GM19463 (cell line): ENCODE results near the gene PTPRN2.

ENCODE experiments used
- ATAC-seq: cut with Tn5 transposase; IDR thresholded peaks from one replicate; pipeline ENCODE4 v1.9.1; 2021; ENCODE audit warnings: mild to moderate bottlenecking, moderate library complexity; ENCODE audit not compliant: unreplicated experiment

Gene PTPRN2

GRCh38 chr7:157978766-157979165 is 608.9 kb downstream of the PTPRN2 start:
- no peak for ATAC-seq

GRCh38 chr7:157977717-157978496 is 609.7 kb downstream of the PTPRN2 start:
- no peak for ATAC-seq

DNA sequence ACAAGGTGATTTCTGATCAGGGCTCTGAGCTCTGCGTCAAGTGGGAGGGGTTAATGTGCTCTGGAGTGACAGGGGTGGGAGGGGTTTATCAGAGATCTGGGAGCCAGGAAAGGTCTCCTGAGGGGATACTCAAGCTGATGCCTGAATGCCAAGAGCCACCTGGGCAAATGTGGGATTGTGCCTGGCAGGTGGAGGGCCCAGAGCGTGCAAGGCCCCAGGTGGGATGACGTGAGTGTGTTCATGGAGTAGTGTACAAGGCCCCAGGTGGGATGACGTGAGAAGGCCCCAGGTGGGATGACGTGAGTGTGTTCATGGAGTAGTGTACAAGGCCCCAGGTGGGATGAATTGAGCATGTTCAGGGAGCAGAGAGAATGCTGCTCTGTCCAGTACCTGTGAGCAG is 610.3 kb downstream of the PTPRN2 start:
- ATAC-seq, result no peak

DNA sequence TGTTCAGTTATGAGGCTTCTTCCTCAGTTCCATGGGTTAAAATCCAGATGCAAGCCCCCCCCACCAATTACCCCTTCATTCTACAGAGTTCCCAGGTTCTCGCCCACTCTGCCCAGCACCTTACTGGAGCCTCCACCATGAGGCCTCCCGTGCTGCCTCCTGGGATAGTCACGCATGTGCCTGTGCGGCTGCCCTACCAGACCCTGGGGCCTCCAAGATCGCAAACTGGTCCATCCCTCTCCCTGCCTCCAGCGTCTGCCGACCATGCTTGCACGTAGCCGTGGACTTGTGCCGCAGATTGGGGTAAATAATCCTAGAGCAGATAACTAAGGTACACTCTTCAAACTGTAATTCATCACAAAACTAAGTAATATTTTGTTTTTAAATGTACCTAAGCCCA is 611.2 kb downstream of the PTPRN2 start:
- no peak for ATAC-seq

DNA sequence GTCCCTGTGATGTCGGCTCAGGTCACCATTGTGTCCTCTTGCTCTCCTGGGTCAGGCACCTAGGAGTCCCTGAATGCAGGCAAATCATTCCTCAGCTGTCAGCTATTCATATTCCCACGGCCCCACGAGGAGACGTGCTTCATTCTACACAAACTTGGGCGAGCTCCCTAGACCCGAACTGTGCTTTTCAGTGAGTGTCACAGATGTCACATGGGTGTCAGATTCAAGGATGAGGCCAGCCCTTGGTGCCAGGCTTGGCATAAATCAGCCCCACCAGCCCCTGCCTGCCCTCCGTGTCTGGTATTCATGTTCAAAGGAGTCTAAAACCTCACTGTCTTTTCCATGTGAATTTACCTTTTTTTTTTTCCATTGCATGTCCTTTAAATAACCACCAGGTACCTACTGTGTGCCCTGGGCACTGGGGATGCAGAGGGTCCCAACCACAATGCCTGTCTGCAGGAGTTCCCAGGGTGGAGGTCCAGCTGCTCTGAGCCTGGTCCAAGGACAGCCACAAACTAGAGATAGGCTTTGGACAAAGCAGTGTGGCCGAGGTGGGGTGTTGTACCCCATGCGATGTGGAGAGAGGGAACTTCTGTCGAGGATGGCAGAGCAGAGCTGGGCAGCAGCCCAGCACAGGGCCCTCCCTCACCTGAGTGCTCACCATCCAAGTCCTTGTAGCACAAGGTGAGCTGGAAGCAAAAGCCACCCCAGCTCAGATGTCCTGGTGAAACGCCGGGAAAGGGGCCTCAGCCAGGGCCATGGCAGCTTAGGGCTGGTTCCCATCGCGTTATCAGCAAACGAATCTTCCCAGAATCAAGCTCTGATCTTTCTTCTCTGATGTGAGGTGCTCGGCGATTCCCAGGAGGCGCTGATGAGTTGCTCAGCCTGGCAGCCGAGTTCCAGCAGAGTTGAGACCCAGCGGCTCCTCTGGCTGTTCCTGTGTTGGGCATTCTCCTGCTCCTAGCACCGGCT is 611.9 kb downstream of the PTPRN2 start:
- no peak for ATAC-seq

DNA sequence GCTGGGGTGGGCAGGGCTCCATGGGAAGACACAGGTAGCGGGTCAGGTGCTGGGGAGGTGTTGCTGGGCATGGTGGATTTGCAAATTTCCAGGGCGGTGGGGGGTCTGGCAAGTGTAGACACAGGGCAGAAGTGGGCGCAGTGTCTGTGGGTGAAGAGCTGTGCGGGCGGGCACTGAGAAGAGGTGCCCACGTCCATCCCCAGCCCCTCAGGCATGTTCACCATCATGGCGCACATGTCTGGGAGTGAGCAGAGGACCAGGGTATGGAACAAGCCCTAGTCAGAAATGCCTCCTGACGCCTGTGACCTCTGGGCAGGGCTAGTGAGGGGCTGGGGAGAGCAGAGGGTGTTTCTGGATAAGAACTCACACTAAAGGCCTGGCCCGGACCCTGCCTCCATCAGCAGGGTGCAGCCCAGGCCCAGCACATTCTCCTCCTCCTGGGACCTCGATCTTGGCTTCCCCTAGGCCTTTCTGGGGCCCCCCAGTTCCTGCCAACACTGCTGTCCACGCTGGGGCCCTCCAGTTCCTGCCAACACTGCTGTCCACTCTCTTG is 612.9 kb downstream of the PTPRN2 start:
- ATAC-seq, result no peak

DNA sequence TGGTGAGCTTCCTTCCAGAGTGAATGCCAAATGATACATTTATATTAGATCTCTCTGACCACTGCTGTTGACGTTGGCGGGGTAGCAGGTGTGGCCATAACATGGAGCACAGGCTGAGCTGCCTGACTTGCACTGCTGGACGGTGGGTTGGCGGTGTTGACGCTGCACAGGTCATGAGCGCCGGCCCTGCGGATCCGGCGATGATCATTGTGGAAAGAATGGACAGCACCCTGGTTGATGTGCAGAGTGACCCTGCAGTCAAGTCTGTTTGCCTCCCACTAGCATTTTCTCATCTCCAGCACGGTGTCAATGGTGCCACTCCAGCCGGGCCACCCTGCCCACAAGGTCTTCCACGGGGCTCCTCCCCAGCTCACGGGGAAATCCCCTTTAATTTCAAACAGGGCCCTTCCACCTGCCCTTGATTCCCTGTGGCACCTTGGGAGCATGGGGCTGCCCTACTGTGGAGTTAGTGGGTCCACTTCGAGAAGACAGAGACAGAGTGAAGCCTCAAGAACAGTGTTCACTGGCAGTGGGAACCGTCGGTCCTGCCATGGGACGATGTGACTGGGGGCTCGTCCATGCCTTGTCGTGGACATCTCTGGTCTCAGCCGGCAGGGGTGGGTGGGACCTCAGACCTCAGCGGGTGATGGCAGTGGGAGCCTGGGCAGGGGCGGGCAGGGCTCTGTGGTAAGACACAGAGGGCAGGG is 613.5 kb downstream of the PTPRN2 start:
- no peak for ATAC-seq

DNA sequence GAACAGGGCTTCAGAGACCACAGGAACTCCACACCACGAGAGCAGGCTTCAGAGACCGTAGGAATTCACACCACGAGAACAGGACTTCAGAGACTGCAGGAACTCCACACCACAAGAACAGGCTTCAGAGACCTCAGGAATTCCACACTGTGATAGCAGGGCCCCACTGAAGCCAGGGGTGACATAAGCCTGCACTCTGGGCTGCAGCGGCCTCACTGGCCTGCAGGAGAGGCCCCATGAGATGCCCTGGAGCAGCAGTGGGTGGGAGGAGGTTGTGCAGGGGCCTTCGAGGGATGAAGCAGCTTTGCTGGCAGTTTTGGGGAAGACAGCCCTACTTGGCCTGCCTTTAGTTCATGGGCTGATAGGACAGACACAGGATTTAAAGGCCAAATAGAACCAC is 614.7 kb downstream of the PTPRN2 start:
- ATAC-seq, result no peak

DNA sequence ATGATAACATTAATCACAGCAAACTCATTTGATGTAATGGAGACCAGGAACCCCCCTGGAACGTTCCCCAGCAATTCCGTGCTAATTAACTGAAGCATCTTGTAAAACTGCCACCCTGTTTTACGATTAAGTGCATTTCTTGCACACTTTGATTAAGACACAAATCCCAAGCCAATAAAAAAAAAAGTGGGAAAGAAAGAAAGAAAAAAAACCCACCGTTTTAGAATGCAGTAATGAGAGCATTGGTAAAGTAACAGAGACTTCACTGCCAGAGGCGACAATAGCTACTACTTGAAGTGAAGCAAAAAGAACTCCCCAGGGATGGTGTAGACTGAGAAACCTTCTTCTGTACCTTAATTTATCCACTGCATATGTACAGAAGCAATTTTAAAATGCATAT is 616.1 kb downstream of the PTPRN2 start:
- no peak for ATAC-seq

GRCh38 chr7:157970744-157971143 is 616.9 kb downstream of the PTPRN2 start:
- ATAC-seq, result no peak

- no peak for ATAC-seq
These were observed 617.6 kb downstream of the PTPRN2 start for GRCh38 chr7:157969995-157970394.

DNA sequence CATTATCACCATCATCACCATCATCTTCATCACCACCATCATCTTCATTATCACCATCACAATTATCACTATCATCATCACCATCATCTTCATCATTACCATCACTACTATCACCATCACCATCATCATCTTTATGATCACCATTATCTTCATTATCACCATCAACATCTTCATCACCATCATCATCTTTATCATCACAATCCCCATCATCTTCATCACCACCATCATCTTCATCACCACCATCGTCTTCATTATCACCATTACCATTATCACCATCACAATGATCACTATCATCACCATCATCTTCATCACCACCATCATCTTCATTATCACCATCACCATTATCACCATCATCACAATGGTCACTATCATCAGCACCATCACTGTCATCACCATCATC is 621.1 kb downstream of the PTPRN2 start:
- ATAC-seq, result no peak

DNA sequence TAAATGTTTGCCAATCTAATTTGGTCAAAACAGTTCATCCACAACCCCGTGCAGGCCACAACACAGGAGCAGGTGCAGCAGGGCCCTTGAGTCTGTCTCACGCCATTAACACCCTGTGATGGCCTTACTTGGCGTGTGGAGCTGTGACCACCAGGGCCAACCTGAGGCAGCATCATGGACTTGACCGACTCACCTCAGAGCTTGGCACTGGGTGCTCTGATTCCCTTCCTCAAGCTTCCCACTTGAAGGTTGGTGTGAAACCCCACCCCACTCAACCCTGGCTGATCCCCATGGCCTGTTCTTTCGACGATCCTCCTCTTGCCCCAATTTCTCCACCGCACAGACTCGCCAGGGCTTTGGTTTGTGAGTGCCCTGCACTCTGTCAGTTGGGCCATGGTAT is 623.1 kb downstream of the PTPRN2 start:
- no peak for ATAC-seq

DNA sequence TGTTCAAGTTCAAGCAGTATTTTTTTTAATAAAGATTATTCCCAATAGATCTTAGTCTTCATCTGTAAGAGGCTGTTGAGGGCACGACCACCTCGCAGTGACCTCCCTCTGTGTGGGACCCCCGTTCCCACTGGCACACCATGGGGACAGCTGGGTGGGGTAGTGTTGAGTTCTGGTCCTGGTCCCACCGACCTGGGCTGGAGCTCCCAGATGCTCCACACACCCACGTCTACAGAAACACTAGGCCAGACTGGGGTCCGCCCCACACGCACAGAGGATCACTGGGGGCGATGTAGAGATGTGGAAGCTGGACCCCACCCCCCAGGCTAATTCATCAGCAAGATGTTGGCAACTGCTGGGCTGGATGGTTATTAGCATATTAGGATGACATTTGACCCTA is 623.6 kb downstream of the PTPRN2 start:
- no peak for ATAC-seq

DNA sequence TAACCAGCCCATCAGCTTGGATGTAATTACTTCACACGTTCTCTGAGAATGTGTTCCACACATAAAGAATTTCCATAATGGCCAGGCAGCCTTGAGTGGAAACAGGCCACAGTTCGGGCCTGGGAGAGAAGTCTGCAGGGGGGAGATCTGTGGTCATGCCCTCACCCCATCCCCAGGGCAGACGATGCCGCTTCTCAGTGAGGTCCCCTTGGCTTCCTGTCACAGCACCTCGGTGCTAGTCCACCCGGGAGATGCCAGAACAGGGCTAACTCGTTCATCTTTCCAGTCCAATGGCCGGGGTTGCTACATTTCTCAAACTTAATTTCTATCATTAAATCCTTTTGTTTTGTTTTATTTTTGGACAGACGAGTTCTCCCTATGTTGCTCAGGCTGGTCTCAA is 624.1 kb downstream of the PTPRN2 start:
- no peak for ATAC-seq

- ATAC-seq, result no peak
These were observed 624.9 kb downstream of the PTPRN2 start for GRCh38 chr7:157962458-157963306.

DNA sequence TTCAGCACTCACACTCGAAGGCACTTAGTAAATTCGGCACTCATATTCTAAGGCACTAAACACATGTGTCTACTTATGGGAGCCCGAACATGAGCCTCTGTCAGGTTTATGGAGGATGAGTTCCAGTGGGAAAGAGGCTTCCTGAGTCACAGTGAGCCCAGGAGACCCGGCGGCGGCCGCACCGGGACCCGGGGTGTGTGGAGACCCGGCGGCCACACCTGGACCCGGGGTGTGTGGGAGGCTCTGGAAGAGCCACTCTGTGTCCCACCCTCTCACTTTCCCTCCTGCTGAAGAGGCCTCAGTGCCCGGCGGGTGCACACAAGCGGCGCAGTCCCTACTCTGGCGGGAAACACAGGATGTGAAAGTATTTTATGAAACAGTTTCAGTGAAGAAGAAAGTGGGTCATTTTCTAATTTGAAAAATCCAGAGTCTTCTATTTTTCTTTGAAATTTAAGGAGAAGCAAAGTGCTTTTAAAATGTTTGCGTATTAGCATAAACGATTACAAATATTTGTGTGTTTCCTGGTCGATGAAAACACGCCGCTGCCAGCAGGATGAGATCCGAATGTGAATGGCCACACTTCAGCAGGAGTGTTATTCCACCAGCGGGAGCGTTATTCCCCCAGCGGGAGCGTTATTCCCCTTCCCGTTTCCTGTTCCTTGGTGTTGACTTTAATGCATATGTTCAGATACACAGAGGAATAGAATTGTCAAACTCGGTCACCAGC is 625.7 kb downstream of the PTPRN2 start:
- no peak for ATAC-seq

GRCh38 chr7:157955348-157955999 is 632.1 kb downstream of the PTPRN2 start:
- no peak for ATAC-seq

GRCh38 chr7:157954901-157955300 is 632.7 kb downstream of the PTPRN2 start:
- no peak for ATAC-seq
